ENCODE measurements around the gene SPRY4.
"Not testable (repeated sequence)": the region's sequence is repeated elsewhere in the genome, so short reads cannot be mapped to it uniquely, and the experiment has no call there.

Gene SPRY4

DNA sequence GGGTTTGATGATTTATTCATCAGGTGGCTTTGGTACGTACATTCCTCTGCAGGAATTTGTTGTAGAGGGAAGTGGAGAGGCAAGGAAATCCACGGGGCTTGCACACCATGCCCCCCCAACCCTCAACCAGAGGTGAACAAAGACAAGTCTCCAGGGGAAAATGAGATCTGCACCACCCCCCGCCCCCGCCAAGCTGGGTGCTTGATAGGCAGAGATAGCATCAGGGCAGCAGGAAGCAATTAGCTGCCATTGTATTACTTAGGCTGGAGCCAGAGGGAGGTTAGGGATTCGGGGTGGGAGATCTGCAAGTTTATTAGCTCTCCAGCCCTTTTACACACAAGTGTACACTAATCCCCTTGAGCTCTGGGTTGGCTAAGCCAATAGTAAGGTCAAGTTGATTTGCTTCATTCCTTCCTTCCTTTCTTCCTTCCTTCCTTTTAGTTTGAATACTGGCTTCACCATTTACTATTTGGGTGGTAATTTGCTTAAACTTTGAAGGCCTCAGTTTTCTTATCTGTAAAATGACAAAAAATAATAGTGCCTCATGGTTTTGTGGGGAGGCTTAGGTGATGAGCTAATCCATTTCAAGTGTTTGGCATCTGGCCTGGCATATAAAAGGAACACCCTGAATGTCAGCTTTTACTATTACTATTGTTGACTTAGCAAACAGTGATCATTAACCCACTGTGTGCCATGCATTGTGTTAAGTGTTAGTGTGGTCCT, 34.1 kb downstream of the SPRY4 start:
- DNase-seq, result no peak

GRCh38 chr5:142289708-142290576, 34.9 kb downstream of the SPRY4 start:
- no peak for DNase-seq

DNA sequence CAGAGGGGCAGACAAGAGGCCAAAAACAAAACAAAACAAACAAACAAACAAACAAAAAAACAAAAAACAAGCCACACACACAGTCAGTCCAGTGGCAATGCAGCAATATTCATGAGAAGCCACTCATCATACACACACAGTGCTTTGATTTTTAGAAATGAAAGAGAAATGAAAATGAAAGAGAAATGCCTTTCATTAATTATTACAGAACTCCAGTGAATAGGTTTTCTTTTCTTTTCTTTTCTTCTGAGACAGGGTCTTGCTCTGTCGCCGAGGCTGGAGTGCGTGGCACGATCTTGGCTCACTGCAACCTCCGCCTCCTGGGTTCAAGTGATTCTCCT, 36.9 kb downstream of the SPRY4 start:
- DNase-seq, result no peak

DNA sequence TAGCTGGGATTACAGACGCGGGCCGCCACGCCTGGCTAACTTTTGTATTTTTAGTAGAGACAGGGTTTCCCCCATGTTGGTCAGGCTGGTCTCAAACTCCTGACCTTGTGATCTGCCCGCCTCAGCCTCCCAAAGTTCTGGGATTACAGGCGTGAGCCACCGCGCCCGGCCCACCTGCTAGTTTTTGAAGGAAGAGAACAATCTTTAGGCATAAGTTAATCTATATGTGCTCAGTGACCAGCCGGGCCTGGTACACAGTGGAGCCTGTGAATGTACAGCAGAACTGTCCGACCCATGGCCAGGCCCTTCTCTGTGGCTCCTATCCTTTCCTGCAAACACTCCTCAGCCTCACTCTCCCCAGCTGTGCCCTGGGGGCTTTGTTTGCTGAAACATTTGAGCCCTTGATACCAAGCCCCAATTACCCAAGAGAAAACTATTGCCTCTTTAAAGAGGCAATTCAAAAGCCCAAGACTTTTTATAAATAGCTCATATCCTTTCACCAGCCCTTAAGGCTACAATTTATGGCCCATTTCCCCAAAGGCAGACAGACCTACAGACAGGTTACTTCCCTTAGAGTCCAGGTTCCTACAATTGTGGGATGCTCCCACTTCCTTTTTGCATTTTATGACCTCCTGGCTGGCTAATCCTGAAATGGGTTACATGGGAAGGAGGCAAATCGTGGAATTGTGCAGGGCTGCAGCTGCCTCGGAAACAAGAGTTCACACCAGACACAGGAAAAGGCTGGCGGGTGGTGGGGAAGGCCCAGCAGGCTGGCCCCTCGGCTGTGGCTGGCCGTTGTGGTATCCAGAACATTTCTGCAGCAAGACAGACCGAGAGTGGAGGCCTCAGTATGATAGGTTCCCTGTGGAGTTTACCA, 37.5 kb downstream of the SPRY4 start:
- DNase-seq, result no peak

- no peak for DNase-seq
Measured at GRCh38 chr5:142286111-142286510, 38.7 kb downstream of the SPRY4 start.

GRCh38 chr5:142283304-142283703, 41.5 kb downstream of the SPRY4 start:
- no peak for DNase-seq

- no peak for DNase-seq
Measured at GRCh38 chr5:142281966-142282365, 42.9 kb downstream of the SPRY4 start.

GRCh38 chr5:142281008-142281367, 43.8 kb downstream of the SPRY4 start:
- DNase-seq, result no peak

GRCh38 chr5:142280066-142281007, 44.5 kb downstream of the SPRY4 start:
- DNase-seq, result no peak

- no peak for DNase-seq
Measured at GRCh38 chr5:142278627-142279026, 46.2 kb downstream of the SPRY4 start.

GRCh38 chr5:142277796-142278195, 47.0 kb downstream of the SPRY4 start:
- DNase-seq, result no peak

GRCh38 chr5:142276517-142276916, 48.3 kb downstream of the SPRY4 start:
- DNase-seq, result no peak

DNA sequence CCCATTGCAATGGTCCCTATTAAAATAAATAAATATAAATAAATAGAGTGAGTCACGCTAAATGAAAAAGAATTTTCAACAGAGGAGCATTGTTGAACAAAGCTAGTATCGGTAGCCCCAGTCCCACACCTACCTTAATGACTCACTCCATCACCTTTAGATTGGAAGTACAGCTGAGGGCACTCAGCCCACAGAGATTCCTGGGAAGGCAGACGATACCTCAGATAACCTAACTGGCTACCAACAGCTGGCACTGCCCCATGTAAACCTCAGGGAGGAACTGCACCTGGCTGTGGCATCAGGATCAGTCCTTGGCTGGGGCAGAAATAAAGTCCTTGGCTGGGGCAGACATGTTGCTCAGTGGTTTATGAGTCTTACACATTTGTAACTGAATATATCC, 49.3 kb downstream of the SPRY4 start:
- no peak for DNase-seq

DNA sequence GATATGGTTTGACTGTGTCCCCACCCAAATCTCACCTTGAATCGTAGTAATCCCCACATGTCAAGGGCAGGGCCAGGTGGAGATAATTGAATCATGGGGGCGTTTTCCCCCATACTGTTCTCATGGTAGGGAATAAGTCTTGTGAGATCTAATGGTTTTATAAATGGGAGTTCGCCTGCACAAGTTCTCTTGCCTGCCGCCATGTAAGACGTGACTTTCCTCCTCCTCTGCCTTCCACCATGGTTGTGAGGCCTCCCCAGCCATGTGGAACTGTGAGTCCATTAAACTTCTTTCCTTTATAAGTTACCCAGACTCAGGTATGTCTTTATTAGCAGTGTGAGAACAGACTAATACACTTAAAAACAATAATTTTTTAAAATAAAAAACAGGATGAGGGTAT, 52.2 kb downstream of the SPRY4 start:
- DNase-seq, result not testable (repeated sequence)

GRCh38 chr5:142264084-142264483, 60.7 kb downstream of the SPRY4 start:
- DNase-seq, result not testable (repeated sequence)

GRCh38 chr5:142263346-142263745, 61.5 kb downstream of the SPRY4 start:
- no peak for DNase-seq

DNA sequence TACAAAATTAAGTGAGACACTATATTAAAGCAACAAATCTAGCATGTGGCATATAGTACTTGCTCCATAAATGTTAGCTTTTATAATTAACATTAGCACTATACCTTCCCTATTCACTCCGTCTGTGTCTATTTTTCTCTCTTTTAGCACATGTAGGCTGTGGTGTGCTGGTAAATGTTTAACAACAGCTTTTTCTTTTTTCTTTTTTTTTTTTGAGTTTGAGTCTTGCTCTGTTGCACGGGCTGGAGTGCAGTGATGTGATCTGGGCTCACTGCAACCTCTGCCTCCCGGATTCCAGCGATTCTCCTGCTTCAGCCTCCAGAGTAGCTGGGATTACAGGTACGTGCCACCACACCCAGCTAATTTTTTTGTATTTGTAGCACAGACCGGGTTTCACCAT, 62.1 kb downstream of the SPRY4 start:
- no peak for DNase-seq

All from DMS79 treated with DMSO at 0.1 percent for 48 hours (cell line).